GM21390 (cell line): Measurements from ENCODE around the gene ATP2B2.

Experiments
- ATAC-seq: cut with Tn5 transposase; IDR thresholded peaks from one replicate; pipeline ENCODE4 v1.9.1; 2021; ENCODE audit not compliant: unreplicated experiment

Gene ATP2B2

DNA sequence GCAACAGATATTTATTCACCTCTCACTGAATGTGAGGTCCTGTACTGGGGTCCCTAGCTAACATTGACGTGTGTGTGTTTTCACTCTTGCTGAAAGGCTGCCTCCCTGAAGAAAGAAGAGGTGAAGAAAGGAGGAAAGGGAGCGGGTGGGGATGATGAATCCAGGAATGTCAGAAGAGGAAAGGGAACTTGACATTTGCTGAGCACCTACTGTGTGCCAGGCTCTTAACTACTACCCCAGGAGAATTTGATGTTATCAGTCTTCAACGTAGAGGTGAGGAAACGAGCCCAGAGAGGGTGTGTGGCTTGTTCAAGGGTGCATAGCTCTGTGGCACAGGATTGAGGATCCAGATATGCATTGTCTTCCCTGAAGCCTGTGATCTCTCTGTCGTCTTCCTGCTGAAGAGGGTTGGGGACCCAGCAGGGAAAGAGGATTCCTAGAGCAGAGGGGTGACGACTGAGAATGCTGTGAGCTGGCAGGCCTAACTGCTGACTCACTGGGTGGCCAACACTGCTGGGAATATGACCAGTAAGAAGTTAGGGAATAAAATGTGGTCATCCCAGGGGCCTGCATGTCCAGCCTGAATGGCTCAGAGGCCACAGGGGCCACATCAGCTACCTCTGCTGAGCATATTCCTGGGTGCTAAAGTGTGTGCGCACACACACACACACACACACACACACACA, 6.6 kb upstream of the ATP2B2 start:
- ATAC-seq: no peak

DNA sequence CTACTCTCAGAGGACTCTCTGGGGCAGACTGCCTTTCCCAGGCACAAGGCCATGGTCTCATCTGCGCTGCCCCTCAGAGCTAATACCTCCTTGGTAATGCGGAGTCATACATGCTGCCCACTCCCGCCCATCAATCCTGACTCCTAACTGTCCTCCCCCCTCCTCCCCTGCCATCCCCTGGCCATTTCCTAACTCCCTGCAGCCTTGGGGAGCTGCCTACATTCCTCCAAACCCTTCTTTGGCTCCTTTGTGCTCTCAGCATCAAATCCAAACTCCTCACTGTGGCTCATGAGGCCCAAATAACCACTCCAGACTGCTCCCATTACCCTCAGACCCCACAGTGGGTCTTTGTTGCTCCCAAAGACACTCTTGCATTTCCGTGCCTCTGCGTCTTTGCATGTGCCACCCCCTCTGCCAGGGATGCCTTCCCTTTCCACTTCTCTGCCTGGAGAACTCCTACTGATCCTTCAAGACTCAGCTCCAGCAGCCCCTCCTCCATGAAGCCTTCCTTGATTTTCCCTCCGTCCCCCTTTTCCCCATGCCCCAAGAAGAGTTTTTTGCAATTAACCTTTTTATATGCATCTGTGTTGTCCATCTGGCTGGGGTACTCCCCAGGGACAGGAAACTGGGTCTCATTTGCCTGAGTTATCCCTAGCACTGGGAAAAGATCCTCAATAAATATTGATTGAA, 5.5 kb upstream of the ATP2B2 start:
- no peak for ATAC-seq

DNA sequence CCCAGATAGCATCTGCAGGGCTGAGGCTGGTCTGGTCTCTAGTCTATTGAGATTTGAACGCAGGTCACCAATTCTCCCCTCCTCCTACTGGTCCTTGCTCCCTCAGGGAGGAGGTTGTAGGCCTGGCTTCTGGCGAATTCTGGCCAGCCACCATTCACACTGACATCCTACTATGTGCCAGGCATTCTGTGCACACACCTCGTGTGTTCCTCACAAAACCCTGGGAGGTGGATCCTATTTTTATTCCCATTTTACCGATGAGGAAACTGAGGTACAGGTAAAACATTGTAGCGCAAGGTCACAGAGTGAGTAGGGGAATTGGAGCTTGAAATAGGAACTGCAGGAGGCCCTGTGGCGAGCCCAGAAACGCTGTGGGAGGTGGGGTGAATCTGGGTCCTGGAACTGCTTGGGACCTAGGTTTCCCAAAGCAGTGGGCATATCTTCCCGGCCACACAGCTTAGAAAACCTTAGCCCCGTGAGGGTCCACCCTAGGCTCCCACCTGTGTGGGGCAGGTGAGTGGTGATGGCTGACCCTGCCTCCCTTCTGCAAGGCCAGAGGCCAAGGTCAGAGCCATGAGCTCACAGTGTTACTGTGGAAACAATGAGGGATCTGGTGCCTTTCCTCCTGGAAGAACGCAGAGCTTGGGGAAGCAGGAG, 4.8 kb upstream of the ATP2B2 start:
- no peak for ATAC-seq

- no peak for ATAC-seq
Measured at GRCh38 chr3:10509325-10509724, 3.9 kb upstream of the ATP2B2 start.

GRCh38 chr3:10508619-10509260, 3.4 kb upstream of the ATP2B2 start:
- no peak for ATAC-seq

DNA sequence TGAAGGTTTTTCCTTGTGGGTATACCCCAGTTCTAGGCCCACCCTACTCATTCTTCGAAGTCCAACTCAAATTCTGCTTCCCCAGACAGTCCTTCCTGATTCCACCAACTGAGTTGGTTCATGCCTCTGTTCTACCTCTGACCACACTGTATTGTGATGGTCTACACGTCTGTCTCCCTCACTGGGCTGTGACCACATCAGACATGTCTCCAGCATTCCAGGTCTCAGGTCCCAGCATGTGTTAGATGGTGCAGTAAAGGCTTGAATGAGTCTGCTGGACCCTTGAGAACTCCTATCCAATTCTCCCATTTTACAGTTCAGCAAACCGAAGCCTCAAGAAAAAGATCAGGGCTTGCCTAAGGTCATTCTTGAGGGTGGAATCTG, 2.8 kb upstream of the ATP2B2 start:
- no peak for ATAC-seq

DNA sequence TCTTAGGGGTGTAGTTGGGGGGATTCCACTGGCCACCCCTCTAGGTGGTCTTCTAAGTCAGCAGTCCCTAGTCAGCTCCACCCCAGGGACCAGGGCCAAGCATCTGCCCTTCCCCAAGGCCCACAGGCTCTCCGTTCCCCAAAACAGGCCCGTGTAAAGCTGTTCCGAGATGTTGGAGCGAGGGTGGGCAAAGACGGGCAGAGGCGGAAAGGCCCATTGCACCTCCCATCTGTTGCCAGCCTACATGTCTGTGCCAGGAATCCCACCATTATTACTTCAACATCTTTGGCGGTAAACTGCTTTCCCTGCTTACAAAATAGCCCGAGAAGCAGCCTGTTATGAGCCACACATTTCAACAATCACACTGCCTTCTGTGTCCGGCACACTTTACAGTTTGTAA, 1.9 kb upstream of the ATP2B2 start:
- no peak for ATAC-seq

DNA sequence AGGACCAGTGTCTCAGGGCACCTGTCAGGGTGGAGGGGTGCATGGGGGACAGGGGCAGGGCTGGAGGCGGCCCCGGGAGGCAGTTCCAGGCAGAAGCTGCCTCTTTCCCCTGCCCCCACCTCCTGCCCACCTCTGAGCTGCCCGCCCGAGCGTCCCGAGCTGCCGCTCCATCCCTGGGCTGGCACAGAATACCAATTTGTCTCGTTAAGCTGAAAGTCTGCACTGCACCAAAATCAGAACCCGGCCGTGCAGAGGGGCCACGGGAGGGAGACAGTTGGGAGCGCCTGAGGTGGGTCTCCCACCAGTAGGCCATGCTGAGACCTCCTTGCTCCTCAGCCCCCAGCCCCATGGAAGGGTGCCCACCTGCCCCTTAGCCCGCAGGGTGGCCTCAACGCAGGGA, 1.3 kb upstream of the ATP2B2 start:
- no peak for ATAC-seq

DNA sequence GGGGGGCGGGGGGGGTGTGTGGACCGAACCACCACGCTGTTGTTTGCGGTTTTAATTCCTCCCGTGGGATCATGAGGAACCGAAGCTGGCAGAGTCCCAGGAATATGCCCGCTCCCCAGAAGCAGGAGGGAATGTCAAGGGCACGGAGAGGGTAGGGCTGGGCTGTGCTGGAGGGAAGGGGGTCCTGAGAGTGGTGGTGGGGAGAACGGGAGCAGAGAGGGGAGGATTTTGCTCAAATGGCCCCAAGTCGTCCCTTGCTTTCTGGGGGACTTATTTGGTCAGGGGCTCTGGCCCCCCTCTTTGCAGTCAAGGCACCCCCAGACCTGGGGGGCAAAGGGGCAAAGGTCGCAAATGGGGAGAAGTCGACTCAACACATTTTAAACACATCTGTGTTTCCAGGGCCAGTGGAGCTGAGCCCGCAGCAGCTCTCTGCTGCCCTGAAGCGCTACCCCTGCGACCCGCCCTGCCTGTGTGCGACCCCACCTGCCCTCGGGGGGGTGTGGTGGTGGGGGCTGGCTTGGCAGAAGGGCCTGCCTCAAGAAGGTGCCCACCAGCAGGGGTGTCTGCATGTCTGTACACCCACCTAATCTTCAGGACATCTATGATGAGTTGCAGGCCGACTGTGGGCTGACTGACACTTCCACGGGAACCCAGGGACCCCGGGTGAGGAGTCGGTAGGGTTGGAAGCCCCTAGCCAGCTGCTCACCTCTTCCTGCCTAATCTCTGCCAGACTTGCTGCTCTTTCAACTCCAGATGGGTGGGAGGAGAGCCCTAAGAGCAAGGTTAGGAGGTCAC, 602 bp upstream of the ATP2B2 start:
- no peak for ATAC-seq

GRCh38 chr3:10504171-10505049, 976 bp downstream of the ATP2B2 start:
- no peak for ATAC-seq

- no peak for ATAC-seq
Measured at GRCh38 chr3:10503217-10503796, 2.1 kb downstream of the ATP2B2 start.

GRCh38 chr3:10502185-10502880, 3.1 kb downstream of the ATP2B2 start:
- ATAC-seq: no peak

GRCh38 chr3:10501664-10502052, 3.7 kb downstream of the ATP2B2 start:
- no peak for ATAC-seq

DNA sequence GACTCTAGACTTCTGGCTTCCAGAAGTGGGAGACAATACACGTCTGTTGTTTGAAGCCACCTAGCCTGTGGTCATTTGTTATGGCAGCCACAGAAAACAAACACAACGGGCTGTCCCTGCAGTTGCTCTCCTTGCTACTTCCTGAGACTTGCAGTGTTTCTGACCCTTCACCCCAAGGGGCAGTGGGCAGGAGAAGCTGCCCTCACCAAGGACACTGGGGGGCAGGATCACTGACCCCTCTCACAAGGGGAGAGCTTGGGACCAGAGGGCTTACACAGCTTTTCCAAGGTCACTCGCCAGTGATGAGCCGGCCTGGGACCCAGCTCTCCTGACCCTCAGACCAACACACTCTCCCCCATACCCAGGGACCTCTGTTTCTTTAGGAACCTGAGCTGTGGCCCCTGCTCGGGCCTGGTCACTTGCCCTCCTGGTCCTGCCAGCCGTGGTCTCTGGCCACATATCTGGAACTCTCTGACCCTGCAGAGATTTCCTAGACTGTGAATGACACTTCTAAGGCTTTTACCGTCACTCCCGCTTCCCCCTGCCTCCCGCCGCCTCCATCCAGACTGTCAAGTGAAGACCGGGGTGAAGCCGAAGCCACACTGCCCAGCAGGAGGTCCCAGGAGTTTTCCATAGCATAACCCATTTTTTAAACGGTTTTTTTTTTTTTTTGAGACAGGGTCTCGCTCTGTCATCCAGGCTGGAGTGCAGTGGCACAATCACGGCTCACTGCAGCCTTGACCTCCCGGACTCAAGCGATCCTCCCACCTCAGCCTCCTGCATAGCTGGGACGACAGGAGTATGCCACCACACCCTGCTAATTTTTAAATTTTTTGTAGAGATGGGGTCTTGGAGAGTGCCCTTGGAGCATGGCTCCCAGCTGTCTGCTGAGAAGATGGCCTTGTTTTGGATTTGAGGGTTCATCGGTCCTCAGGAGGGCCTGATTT, 4.4 kb downstream of the ATP2B2 start:
- ATAC-seq: no peak

DNA sequence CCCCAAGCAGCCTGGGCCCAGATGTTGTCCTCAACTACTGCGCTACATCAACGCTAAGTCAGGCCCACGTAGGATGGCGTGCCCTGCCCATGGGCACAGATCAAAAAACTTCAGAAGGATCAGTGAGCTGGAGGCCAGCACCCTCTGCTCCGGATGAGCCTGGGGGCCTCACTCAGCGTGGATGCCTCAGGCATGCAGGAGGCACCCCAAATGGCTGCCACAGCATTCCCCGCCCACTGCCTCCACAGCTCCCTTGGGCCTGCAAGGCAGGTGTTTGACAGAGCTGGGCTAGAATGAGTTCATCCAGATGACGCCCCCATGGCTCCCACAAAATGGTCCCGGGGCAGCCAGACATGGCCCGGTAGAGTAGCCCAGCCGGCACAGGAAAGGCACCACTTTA, 7.1 kb downstream of the ATP2B2 start:
- no peak for ATAC-seq

DNA sequence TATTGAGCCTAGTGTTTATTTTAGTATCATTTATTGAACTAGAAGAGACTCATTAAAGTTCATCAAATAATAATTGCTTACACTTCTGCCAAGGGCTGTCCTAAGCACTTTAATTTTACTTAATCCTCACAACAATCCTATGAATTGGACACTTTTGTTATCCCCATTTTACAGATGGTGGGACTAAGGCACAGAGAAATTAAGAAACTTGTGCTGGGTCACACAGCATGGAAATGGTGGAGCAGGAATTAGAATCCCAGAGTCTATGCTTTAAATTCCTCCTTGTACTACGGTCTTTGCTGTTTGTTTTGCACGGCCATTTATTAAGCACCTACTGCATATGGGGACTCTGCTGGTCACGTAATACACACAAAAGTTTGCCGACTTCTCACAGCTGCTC, 7.9 kb downstream of the ATP2B2 start:
- ATAC-seq: no peak

GRCh38 chr3:10496121-10496863, 9.1 kb downstream of the ATP2B2 start:
- ATAC-seq: no peak
